Epithelial cell of proximal tubule (primary cell): ENCODE results near the gene SLC5A3. TPM values are rescaled to one million over a fixed set of nuclear protein-coding genes. Genes with fewer than 3 reads are reported as not detected.
A peak's percentile ranks its signal among the peaks of the same experiment; 100 is the strongest.

Source experiments
- DNase-seq: peaks from one replicate; pipeline ENCODE4 v3.0.0-alpha.2; 2011; ENCODE audit warnings: low read depth
- H3K4me3 ChIP-seq: 2 replicates; pipeline ENCODE4 v1.5.1; 2011; ENCODE audit warnings: low read depth, mild to moderate bottlenecking, low read length
- total RNA-seq: library from RNA; depleted of rRNA; stranded (reverse); fragments of >200 nt; gene quantifications from 2 replicates; pipeline ENCODE4 v1.2.3, GENCODE V29; 2015
- TF ChIP-seq, protein P1 (sequence below): conservative IDR thresholded peaks from 2 replicates; pipeline ENCODE4 v1.5.1; 2012; ENCODE audit warnings: low read depth, mild to moderate bottlenecking, low read length

SLC5A3 gene
- total RNA-seq, 1 donor from 2014 or later: 13.7 TPM

DNA sequence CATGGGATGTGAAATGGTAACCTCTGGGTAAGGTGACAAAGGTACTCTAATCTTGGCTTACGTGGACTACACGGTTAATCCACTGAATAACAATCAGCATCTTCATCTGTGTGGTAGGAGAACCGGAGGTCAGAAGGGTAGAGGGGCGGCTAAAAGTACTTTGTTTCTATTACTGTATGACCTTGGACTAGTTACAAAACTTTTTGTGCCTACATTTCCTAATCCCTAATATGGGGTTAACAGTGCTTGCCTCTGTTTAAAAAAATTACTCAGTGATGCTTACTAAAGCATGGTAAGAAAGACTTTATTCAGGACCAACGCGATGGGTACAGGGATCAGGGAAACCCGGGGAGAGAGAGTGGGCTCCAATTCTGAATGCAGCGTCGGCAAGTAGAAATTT is 1.7 kb upstream of the SLC5A3 start:
- TF ChIP-seq, protein P1, sequence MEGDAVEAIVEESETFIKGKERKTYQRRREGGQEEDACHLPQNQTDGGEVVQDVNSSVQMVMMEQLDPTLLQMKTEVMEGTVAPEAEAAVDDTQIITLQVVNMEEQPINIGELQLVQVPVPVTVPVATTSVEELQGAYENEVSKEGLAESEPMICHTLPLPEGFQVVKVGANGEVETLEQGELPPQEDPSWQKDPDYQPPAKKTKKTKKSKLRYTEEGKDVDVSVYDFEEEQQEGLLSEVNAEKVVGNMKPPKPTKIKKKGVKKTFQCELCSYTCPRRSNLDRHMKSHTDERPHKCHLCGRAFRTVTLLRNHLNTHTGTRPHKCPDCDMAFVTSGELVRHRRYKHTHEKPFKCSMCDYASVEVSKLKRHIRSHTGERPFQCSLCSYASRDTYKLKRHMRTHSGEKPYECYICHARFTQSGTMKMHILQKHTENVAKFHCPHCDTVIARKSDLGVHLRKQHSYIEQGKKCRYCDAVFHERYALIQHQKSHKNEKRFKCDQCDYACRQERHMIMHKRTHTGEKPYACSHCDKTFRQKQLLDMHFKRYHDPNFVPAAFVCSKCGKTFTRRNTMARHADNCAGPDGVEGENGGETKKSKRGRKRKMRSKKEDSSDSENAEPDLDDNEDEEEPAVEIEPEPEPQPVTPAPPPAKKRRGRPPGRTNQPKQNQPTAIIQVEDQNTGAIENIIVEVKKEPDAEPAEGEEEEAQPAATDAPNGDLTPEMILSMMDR: no peak
- DNase-seq: no peak
- no peak overlapping the region for H3K4me3 ChIP-seq

DNA sequence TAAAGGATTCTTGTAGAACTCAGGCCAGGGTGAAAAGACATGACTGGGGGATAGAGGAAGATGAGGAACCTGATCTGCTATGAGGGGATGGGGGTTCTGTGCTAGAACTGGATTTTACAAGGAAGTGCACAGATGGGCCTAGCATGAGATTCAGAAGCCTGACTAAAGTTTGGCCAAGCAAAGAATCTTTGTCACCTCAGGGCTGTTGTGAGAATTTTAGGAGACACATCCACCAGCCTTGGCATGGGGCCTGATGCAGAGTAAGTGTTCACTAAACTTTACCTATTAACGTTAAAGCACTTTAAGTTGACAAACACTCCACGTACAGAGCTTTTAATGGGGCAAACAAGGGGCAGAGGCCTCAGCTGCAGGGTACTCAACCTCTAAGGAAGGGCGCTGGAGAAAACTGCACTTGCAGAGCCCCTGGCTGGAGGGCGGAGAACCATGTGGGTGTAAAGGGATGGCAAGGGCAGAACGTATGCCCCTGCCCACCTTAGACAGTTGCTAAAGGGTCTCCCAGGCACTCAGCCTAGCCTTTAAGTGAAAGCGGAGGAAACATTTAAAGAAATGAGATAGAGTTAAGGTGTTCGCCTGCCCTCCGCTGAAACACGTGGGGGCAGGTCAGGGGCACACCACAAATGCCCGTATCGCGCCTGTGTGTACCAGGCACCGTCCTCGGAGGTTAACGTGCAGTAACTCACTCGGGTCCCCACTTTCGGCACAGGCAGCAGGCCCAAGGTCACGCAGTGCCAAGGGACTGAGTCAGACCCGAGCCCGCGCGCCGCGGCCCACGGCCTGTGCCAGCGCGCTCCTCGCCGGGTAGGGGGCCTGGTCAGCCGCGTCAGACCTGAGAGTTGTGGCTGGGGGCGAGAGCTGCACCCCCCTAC is 990 bp upstream of the SLC5A3 start:
- TF ChIP-seq, protein P1: no peak
- peak overlapping the region; percentile 55 for H3K4me3 ChIP-seq
- no peak for DNase-seq

DNA sequence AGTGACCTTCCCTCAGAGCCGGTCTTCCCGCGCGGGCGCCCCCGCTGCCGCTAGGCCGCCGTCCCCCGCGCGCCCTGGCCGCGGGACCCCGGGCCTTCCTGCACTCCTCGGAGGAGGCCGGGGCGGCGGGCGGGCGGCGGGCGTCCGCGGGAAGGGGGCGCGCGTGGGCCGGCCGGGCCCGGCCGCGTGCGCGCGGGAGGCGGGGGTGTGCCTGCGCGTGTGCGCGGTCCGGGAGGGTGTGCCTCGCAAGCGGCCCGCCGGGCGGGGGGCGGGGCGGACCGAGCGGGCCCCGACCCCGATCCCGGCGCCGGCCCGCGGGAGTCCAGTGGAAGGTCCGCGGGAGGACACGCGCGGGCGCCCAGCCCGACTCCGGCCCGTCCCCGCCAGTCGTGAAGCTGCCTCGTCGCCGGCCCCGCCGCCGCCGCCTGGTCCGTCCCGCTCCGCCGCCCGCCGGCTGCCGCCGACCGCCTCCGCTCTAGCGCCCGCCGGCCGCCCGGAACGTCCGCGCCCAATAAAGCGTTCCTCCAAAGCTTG is 438 bp downstream of the SLC5A3 start:
- H3K4me3 ChIP-seq: peak overlapping the region; percentile 89
- TF ChIP-seq, protein P1: no peak
- DNase-seq: no peak

DNA sequence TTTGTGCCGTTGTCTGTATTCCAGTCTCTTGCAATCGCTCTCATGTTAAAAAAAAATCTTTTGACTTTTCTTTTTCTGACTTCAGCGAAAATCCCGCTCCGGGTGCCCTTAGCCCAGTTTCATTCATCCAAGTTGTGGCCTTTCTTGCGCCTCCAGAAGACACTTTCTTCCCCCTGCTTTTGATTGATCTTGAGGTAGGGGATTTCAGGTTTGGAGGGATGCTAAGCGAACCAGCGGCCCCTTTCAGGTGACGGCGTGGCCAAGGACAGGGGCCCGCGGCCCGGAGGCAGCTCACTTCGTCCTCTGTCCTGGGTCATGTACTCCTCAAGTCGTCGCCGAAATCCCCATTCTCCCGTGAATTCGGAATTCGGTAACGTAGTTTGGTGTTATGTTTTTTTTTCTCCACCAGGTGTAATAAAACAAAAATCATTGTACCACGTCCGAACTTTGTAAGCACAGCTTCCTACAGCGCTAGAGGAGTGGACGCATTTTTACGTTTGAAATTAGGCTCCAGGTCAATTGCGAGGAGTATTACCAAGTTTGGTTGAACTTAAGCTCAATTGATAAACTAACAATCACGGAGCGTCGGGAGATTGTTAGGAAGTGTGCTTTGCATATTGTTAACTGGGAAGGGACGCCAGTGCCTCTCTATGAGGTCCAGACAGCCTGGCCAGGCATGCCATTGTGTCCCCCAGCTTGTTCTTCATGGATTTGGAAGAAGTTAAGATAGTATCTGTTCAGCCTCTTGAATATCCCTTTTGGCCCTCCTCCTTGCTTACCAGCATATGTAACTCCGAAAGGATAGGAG is 1.1 kb downstream of the SLC5A3 start:
- TF ChIP-seq, protein P1: peak; percentile 17
- peak overlapping the region; percentile 89 for H3K4me3 ChIP-seq
- no peak for DNase-seq

DNA sequence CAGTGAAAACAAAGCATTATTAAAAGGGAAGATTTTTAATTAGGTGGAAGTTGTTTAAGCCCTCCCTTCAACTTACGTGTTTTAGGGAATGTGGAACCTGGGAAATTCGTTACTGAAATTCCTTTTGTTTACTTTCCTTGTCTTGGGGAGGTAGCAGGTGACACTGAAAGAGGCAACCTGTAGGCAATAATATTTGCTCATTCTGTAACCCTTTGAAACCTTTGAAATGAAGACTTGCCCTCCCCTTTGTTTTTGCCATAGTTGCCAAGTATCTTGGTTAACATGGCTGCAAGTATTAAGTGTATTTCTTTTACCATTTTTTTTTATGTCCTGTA is 1.7 kb downstream of the SLC5A3 start:
- DNase-seq: no peak
- H3K4me3 ChIP-seq: peak overlapping the region; percentile 89
- TF ChIP-seq, protein P1: no peak

DNA sequence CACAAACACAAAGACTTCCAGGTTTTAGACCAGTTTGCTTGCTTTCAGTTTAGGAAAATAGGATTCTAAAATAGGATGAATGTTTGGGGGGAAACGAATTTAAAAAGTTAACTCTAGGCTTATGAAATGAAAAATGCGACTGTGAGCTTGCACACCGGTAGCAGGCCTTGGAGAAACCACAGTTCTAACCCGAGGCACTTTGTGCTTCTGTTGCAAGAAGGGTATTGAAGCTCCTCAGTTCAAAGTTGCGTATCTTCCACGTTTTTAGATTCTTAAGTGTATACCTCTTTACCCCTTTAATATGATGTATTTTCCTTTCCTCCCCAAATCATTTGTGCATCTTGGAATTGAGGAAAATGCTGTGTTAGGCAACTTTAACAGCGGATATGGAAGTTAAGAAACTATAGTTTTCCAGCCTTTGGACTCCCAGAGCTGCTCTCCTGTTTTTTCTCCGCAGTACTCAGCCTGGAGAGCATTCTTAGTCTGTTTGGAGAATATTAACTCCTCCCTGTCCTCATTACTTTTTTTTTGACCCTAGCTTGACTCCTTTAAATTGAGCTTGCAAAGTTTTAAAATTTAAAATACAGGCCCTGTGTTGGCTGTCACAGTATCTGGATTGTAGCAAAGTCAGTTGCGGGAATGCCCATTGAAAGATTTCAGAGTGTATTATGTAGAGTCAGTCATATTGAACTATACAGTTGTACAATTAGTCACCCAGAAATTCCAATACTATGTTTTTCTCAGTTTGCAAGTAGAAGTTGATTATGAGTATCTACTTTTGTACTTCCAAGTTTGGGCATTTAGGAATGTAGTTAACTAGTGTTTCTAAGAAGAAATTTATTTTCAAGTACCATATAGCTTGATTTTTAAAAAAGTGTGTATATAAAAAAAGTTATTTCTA is 2.6 kb downstream of the SLC5A3 start:
- H3K4me3 ChIP-seq: peak overlapping the region; percentile 89
- no peak for DNase-seq
- TF ChIP-seq, protein P1: no peak
